IMR-90 (cell line): ENCODE results near the gene SLC2A14. TPM values are rescaled to one million over a fixed set of nuclear protein-coding genes. Genes with fewer than 3 reads are reported as not detected.

Experiments used
- ATAC-seq: fragments of 200-7000 bp; cut with Tn5 transposase; 2 replicates; pipeline ENCODE4 v1.9.1; 2020; ENCODE audit warnings: low read depth, mild to moderate bottlenecking, moderate library complexity
- BruUV-seq: library from RNA; stranded (reverse); fragments of 400-500 nt; replicated peaks from 2 replicates; lab custom pipeline; 2021; lab: Mats Ljungman, UMichigan
- CTCF ChIA-PET: fragments of 300-600 bp; formaldehyde crosslinking; extraction: SDS; loops from one replicate; lab custom pipeline; 2021; ENCODE audit warnings: antibody characterized with exemption; lab: Yijun Ruan, JAX
- POLR2A ChIA-PET: fragments of 300-600 bp; sonication (Branson Sonifier 250); formaldehyde crosslinking; loops from one replicate; lab custom pipeline; 2022; ENCODE audit warnings: antibody characterized with exemption; ENCODE audit not compliant: unreplicated experiment; lab: Charles Lee
- DNase-seq: peaks from one replicate; pipeline ENCODE4 v3.0.0; 2013
- H2AFZ ChIP-seq: replicated peaks from 2 replicates; pipeline ENCODE3; 2013; ENCODE audit warnings: low read length, mild to moderate bottlenecking; ENCODE audit not compliant: poor library complexity
- H2AK5ac ChIP-seq: 2 replicates; pipeline ENCODE4 v1.6.1; 2013; ENCODE audit warnings: low read depth, low read length, inconsistent platforms
- H2AK9ac ChIP-seq: replicated peaks from 2 replicates; pipeline ENCODE3; 2013; ENCODE audit warnings: mild to moderate bottlenecking, low read depth, low read length, moderate library complexity; ENCODE audit not compliant: poor library complexity
- H2BK120ac ChIP-seq: 2 replicates; pipeline ENCODE4 v1.6.1; 2013; ENCODE audit warnings: low read depth, low read length, inconsistent platforms
- H2BK15ac ChIP-seq: 3 replicates; pipeline ENCODE4 v1.6.1; 2013; ENCODE audit warnings: low read depth, low read length, inconsistent platforms
- H2BK20ac ChIP-seq: 2 replicates; pipeline ENCODE4 v1.6.1; 2013; ENCODE audit warnings: low read depth, mild to moderate bottlenecking, inconsistent platforms, low read length, moderate library complexity
- H2BK5ac ChIP-seq: 2 replicates; pipeline ENCODE4 v1.6.1; 2013; ENCODE audit warnings: mild to moderate bottlenecking, low read depth, low read length, inconsistent platforms; ENCODE audit not compliant: poor library complexity, severe bottlenecking
- H3K14ac ChIP-seq: replicated peaks from 2 replicates; pipeline ENCODE4 v1.6.1; 2013; ENCODE audit warnings: low read depth, low read length, inconsistent platforms
- H3K18ac ChIP-seq: 2 replicates; pipeline ENCODE4 v1.6.1; 2013; ENCODE audit warnings: low read depth, low read length, control low read depth
- H3K23ac ChIP-seq: 2 replicates; pipeline ENCODE4 v1.6.1; 2013; ENCODE audit warnings: low read depth, low read length, inconsistent platforms
- H3K27ac ChIP-seq: 2 replicates; pipeline ENCODE4 v1.5.1; 2013; ENCODE audit warnings: mild to moderate bottlenecking, control low read depth, low read length; ENCODE audit not compliant: insufficient read depth
- H3K27me3 ChIP-seq: 2 replicates; pipeline ENCODE4 v1.6.1; 2013; ENCODE audit warnings: low read length; ENCODE audit not compliant: control insufficient read depth, insufficient read depth
- H3K36me3 ChIP-seq: 2 replicates; pipeline ENCODE4 v1.6.1; 2013; ENCODE audit warnings: low read length, mixed read lengths; ENCODE audit not compliant: control insufficient read depth, insufficient read depth
- H3K4ac ChIP-seq: 2 replicates; pipeline ENCODE4 v1.6.1; 2013; ENCODE audit warnings: low read depth, low read length, inconsistent platforms
- H3K4me1 ChIP-seq: 2 replicates; pipeline ENCODE4 v1.6.1; 2013; ENCODE audit warnings: low read length, mixed read lengths; ENCODE audit not compliant: control insufficient read depth, insufficient read depth
- H3K4me2 ChIP-seq: 2 replicates; pipeline ENCODE4 v1.6.1; 2013; ENCODE audit warnings: low read depth, mild to moderate bottlenecking, control low read depth, low read length, moderate library complexity
- H3K4me3 ChIP-seq: 2 replicates; pipeline ENCODE4 v1.5.1; 2013; ENCODE audit warnings: low read depth, mild to moderate bottlenecking, control low read depth, low read length, moderate library complexity; ENCODE audit not compliant: insufficient read depth
- H3K56ac ChIP-seq: 2 replicates; pipeline ENCODE4 v1.6.1; 2013; ENCODE audit warnings: low read length, inconsistent platforms; ENCODE audit not compliant: insufficient read depth; ENCODE audit errors: extremely low read depth
- H3K79me1 ChIP-seq, 2 experiments: 2 replicates each; pipeline ENCODE4 v1.6.1; 2013; ENCODE audit warnings: low read length in 2 of 2, inconsistent platforms in 1 of 2, low read depth in 1 of 2
- H3K9ac ChIP-seq: 2 replicates; pipeline ENCODE4 v1.6.1; 2013; ENCODE audit warnings: low read depth, low read length, control low read depth
- H3K9me1 ChIP-seq: 2 replicates; pipeline ENCODE4 v1.6.1; 2013; ENCODE audit warnings: low read length, inconsistent platforms; ENCODE audit not compliant: insufficient read depth
- H3K9me3 ChIP-seq: 2 replicates; pipeline ENCODE4 v1.6.1; 2013; ENCODE audit warnings: low read length; ENCODE audit not compliant: control insufficient read depth, insufficient read depth
- H4K20me1 ChIP-seq: 2 replicates; pipeline ENCODE4 v1.6.1; 2013; ENCODE audit warnings: low read length, inconsistent platforms; ENCODE audit not compliant: insufficient read depth
- H4K5ac ChIP-seq: 2 replicates; pipeline ENCODE4 v1.6.1; 2013; ENCODE audit warnings: mild to moderate bottlenecking, low read depth, low read length, control low read depth
- H4K8ac ChIP-seq, 2 experiments: 2 replicates each; pipeline ENCODE4 v1.6.1; 2013; ENCODE audit warnings: low read depth in 2 of 2, low read length in 2 of 2, control low read depth in 1 of 2, inconsistent platforms in 1 of 2
- H4K91ac ChIP-seq: 2 replicates; pipeline ENCODE4 v1.6.1; 2013; ENCODE audit warnings: low read depth, low read length, inconsistent platforms; ENCODE audit not compliant: insufficient read depth
- BHLHE40 ChIP-seq: fragments of 150-350 bp; IDR thresholded peaks from 2 replicates; pipeline ENCODE4 v1.6.1; 2016; ENCODE audit warnings: mild to moderate bottlenecking, low read depth, low read length
- FOS ChIP-seq: fragments of 150-350 bp; IDR thresholded peaks from 2 replicates; pipeline ENCODE4 v1.6.1; 2016; ENCODE audit warnings: low read depth, low read length
- MAZ ChIP-seq: IDR thresholded peaks from 2 replicates; pipeline ENCODE4 v1.6.1; 2012; ENCODE audit warnings: low read depth, mild to moderate bottlenecking, low read length, improper control_type of control experiment, moderate library complexity, borderline replicate concordance
- MXI1 ChIP-seq: IDR thresholded peaks from 2 replicates; pipeline ENCODE4 v1.6.1; 2012; ENCODE audit warnings: low read depth, mild to moderate bottlenecking, low read length, moderate library complexity, borderline replicate concordance
- POLR2A ChIP-seq: IDR thresholded peaks from 2 replicates; pipeline ENCODE4 v1.6.1; 2012; ENCODE audit warnings: mild to moderate bottlenecking, low read depth, low read length
- RAD21 ChIP-seq: IDR thresholded peaks from 2 replicates; pipeline ENCODE4 v1.6.1; 2012; ENCODE audit warnings: low read length, improper control_type of control experiment
- RCOR1 ChIP-seq: IDR thresholded peaks from 2 replicates; pipeline ENCODE4 v1.6.1; 2012; ENCODE audit warnings: mild to moderate bottlenecking, low read length, improper control_type of control experiment; ENCODE audit not compliant: insufficient replicate concordance
- WGBS, 2 experiments: methylation state at CpG; one replicate each; pipeline versions ENCODE4 v1.1.5 to v1.1.7; 2013; ENCODE audit warnings: missing lambda C conversion rate in 2 of 2; ENCODE audit not compliant: insufficient read length in 1 of 2; ENCODE audit errors: extremely low coverage in 2 of 2; 5-methylcytosine and 5-hydroxymethylcytosine counted together
- dilution Hi-C: fragments of 300-500 bp; cut with HindIII; formaldehyde crosslinking; loops from one replicate; pipeline ENCODE4 v1.14.3; 2018; ENCODE audit warnings: low sequenced_read_pairs; ENCODE audit not compliant: unreplicated experiment
- in situ Hi-C: fragments of 300-500 bp; cut with MboI; formaldehyde crosslinking; loops from 3 replicates; pipeline ENCODE4 v1.14.3; 2019; ENCODE audit warnings: low sequenced_read_pairs, inconsistent platforms, mixed read lengths
- intact Hi-C: fragments of 100-400 bp; cut with micrococcal nuclease; formaldehyde crosslinking; loops from 2 replicates; pipeline ENCODE4 v1.10.0; 2022
- polyA plus RNA-seq, 3 experiments: library from polyadenylated mRNA; depleted of rRNA; stranded (reverse); fragments of >200 nt; gene quantifications; 2 replicates each; pipeline ENCODE4 v1.2.3, GENCODE V29; 2012; ENCODE audit warnings: low replicate concordance in 1 of 3
- total RNA-seq: library from RNA; depleted of rRNA; stranded (reverse); fragments of >200 nt; gene quantifications from 2 replicates; pipeline ENCODE4 v1.2.3, GENCODE V29; 2012

The SLC2A14 gene
- total and polyA plus RNA-seq, 2 of the 4 experiments (the other 2 are of a cell fraction) = 0.05 TPM; not detected in 1

GRCh38 chr12:7787574-7788293, 85.0 kb downstream of the SLC2A14 start:
- no peak overlapping the region for H2AK9ac ChIP-seq
- H3K27ac ChIP-seq = no peak overlapping the region
- no peak overlapping the region for H4K91ac ChIP-seq
- ChIA-PET POLR2A (no interaction called here), CTCF (interaction anchor here (0.6 kb wide), 1 partner anchor 423 kb away, joined by 5 read pairs; no protein-coding TSS in a partner anchor)
- H3K9ac ChIP-seq = no peak overlapping the region
- H2BK5ac ChIP-seq = no peak overlapping the region
- no peak overlapping the region for H3K4me2 ChIP-seq
- no peaks in the 10 kb centered on the region for H3K9me3 ChIP-seq
- BruUV-seq = no TSS peak
- no peak overlapping the region for H3K23ac ChIP-seq
- ATAC-seq (no peak), DNase-seq (no peak)
- no peak overlapping the region for H2BK15ac ChIP-seq
- H3K4me1 ChIP-seq = no peaks in the 10 kb centered on the region
- no peak overlapping the region for H2BK20ac ChIP-seq
- H3K36me3 ChIP-seq = no peaks in the 10 kb centered on the region
- no peak overlapping the region for H3K4ac ChIP-seq
- no peaks in the 10 kb centered on the region for H3K79me1 ChIP-seq
- TF ChIP-seq BHLHE40 = no peak
- TF ChIP-seq RAD21 = no peak
- no peak for TF ChIP-seq RCOR1
- TF ChIP-seq FOS = no peak
- TF ChIP-seq MXI1 = no peak
- no peak for TF ChIP-seq POLR2A
- TF ChIP-seq MAZ = no peak
- H4K8ac ChIP-seq = no peak overlapping the region
- intact Hi-C loops (no loop called here), dilution Hi-C loops (no loop called here), in situ Hi-C loops (no loop called here)
- 20% methylated on average over 1 of the region's 13 CpGs; no CpG with 5 or more reads in 1 of the 2 experiments for WGBS, 2 experiments
- no peak overlapping the region for H3K14ac ChIP-seq
- H2BK120ac ChIP-seq = no peak overlapping the region
- H2AFZ ChIP-seq = no peak overlapping the region
- H4K5ac ChIP-seq = no peak overlapping the region
- H3K9me1 ChIP-seq = no peaks in the 10 kb centered on the region
- no peaks in the 10 kb centered on the region for H4K20me1 ChIP-seq
- no peak overlapping the region for H2AK5ac ChIP-seq
- H3K4me3 ChIP-seq = no peak overlapping the region
- H3K18ac ChIP-seq = no peak overlapping the region
- H3K56ac ChIP-seq = no peak overlapping the region
- peaks cover 7% of the 10 kb centered on the region for H3K27me3 ChIP-seq
